Measurements from ENCODE around the gene RTL10. TPM values are rescaled to one million over a fixed set of nuclear protein-coding genes. Genes with fewer than 3 reads are reported as not detected.

The RTL10 gene
- total and polyA plus RNA-seq, 10 of the 15 experiments (the other 5 are each of a cell fraction or from before 2014, with no cell fraction given) = 5.3 to 18.1 (median 10.3) TPM

DNA sequence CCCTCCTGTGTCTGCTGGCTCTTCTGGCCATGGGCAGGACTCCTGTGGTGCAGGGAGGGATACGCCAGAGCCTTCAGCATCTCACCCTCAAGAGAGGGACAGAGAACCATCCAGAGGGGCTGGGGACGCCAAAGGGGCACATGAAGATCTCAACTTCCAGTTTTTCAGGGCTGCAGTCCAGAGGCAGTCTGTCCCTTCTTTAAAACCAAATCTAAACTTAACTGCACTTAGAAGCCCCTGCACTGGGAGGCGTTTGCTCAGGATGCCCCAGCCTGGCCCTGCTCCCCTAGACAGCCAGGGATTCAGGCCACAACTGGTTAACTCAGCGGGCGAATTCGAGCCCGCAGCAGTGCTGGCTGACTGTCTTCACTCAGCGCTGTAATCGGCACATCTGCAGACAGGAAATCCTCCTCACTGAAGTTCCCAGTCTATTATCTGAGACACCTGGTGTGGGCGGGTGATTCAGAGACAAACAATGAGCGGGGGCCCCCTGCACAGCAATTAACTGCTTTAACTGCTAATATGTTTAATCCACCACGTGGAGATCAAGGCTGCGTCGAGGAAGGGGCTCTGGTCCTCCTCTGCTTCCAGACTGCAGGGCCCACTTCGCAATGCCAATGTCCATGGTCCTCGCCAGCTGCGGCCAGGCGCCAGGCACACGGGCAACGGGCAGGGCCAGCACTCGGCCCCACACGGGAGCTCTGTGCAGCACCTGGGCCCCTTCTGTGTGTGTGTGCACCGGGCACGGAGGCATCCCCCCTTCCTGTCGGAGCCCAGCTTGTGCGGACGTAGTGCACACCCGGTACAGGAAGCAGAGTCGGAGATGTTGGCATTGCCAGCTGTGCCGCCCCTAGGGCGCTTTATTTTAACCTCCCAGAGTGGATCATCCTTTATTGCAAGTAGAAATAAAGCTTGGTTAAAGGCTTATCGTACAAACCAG lies 36.9 kb upstream of the RTL10 start:
- ATAC-seq (peak; percentile 86), FAIRE-seq (peak; percentile 54), DNase-seq (ENCODE audit: low read depth, low spot score) (no peak)
- Histone ChIP-seq H4K20me1 (ENCODE audit: control insufficient read depth, insufficient read depth) (no peaks in the 10 kb centered on the region), H2AFZ (ENCODE audit: control insufficient read depth, low read depth, low read length) (peak overlapping the region; percentile 58), H3K4me1 (ENCODE audit: control insufficient read depth, insufficient read depth, low read length) (peaks cover 20% of the 10 kb centered on the region), H3K9ac (ENCODE audit: control insufficient read depth, insufficient read depth, low read length) (peak overlapping the region; percentile 24; the same call in 1 of the 2 replicates), H3K27ac (ENCODE audit: control insufficient read depth, insufficient read depth) (peak overlapping the region; percentile 16), H3K79me2 (ENCODE audit: control insufficient read depth, insufficient read depth, low read length) (no peaks in the 10 kb centered on the region), H3K27me3 (replicated peaks in 1 of 2; ENCODE audit: control insufficient read depth in 2 of 2, insufficient read depth in 2 of 2, low read length in 1 of 2) (no peaks in the 10 kb centered on the region), H3K4me3 (no peak overlapping the region; the same call in 1 of the 2 replicates), H3K9me3 (replicated peaks; ENCODE audit: control insufficient read depth, insufficient read depth, low read length) (no peaks in the 10 kb centered on the region), H3K36me3 (ENCODE audit: control insufficient read depth in 2 of 2, insufficient read depth in 2 of 2, low read length in 1 of 2) (no peaks in the 10 kb centered on the region), H3K4me2 (ENCODE audit: control insufficient read depth, insufficient read depth) (peak overlapping the region; percentile 36)
- RAD21 ChIA-PET (ENCODE audit: unreplicated experiment) = interaction anchor here (1.3 kb wide), 1 partner anchor 18 kb away, joined by 3 read pairs; no protein-coding TSS in a partner anchor
- POLR2A ChIA-PET = no interaction called here
- BruUV-seq (replicated peaks) = no TSS peak
- in situ Hi-C loops (cut with MboI) (no loop called here), intact Hi-C loops (cut with micrococcal nuclease; ENCODE audit: unreplicated experiment) (no loop called here)
- SMC1A ChIA-PET (ENCODE audit: uncharacterized antibody, unreplicated experiment) = no interaction called here
- 2% methylated on average over 32 of the region's 32 CpGs for WGBS (ENCODE audit: insufficient coverage, insufficient replicate concordance, low lambda C conversion rate, missing lambda C conversion rate)
- CTCF ChIA-PET = interaction anchor here (0.9 kb wide), 1 partner anchor 62 kb away, joined by 3 read pairs; no protein-coding TSS in a partner anchor
- TF ChIP-seq ESRRA (IDR thresholded peaks at IDR 0.05; ENCODE audit: low read length) (no peak), TCF12 (IDR thresholded peaks at IDR 0.05; ENCODE audit: low read depth, low read length) (peak; percentile 53; the same call in 1 of the 2 replicates), SRF (IDR thresholded peaks at IDR 0.05; ENCODE audit: low read depth in 2 of 2, low read length in 2 of 2) (no peak), HDAC2 (IDR thresholded peaks at IDR 0.05) (no peak), CHD4 (IDR thresholded peaks at IDR 0.05) (no peak), ATF7 (IDR thresholded peaks at IDR 0.05; ENCODE audit: low read depth) (no peak), POLR2A (IDR thresholded peaks at IDR 0.05; ENCODE audit: low read depth, low read length) (peak; percentile 61), POU2F2 (IDR thresholded peaks at IDR 0.05; ENCODE audit: borderline replicate concordance, low read depth, low read length) (no peak), SMC3 (IDR thresholded peaks at IDR 0.05; ENCODE audit: borderline replicate concordance, low read length) (0 out of 2 replicates have a peak, but pooled peaks have one; percentile 2), SUPT20H (IDR thresholded peaks at IDR 0.05; ENCODE audit: borderline replicate concordance, control insufficient read depth, low read depth, low read length) (no peak), POLR2AphosphoS2 (IDR thresholded peaks at IDR 0.05; ENCODE audit: low read depth, low read length) (no peak)
- TF ChIP-seq, protein P1, sequence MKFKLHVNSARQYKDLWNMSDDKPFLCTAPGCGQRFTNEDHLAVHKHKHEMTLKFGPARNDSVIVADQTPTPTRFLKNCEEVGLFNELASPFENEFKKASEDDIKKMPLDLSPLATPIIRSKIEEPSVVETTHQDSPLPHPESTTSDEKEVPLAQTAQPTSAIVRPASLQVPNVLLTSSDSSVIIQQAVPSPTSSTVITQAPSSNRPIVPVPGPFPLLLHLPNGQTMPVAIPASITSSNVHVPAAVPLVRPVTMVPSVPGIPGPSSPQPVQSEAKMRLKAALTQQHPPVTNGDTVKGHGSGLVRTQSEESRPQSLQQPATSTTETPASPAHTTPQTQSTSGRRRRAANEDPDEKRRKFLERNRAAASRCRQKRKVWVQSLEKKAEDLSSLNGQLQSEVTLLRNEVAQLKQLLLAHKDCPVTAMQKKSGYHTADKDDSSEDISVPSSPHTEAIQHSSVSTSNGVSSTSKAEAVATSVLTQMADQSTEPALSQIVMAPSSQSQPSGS (IDR thresholded peaks at IDR 0.05; ENCODE audit: low read length) = no peak
- TF ChIP-seq, protein P2, sequence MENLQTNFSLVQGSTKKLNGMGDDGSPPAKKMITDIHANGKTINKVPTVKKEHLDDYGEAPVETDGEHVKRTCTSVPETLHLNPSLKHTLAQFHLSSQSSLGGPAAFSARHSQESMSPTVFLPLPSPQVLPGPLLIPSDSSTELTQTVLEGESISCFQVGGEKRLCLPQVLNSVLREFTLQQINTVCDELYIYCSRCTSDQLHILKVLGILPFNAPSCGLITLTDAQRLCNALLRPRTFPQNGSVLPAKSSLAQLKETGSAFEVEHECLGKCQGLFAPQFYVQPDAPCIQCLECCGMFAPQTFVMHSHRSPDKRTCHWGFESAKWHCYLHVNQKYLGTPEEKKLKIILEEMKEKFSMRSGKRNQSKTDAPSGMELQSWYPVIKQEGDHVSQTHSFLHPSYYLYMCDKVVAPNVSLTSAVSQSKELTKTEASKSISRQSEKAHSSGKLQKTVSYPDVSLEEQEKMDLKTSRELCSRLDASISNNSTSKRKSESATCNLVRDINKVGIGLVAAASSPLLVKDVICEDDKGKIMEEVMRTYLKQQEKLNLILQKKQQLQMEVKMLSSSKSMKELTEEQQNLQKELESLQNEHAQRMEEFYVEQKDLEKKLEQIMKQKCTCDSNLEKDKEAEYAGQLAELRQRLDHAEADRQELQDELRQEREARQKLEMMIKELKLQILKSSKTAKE (IDR thresholded peaks at IDR 0.05; ENCODE audit: low read depth, poor library complexity, severe bottlenecking) = no peak
- TF ChIP-seq, protein P3, sequence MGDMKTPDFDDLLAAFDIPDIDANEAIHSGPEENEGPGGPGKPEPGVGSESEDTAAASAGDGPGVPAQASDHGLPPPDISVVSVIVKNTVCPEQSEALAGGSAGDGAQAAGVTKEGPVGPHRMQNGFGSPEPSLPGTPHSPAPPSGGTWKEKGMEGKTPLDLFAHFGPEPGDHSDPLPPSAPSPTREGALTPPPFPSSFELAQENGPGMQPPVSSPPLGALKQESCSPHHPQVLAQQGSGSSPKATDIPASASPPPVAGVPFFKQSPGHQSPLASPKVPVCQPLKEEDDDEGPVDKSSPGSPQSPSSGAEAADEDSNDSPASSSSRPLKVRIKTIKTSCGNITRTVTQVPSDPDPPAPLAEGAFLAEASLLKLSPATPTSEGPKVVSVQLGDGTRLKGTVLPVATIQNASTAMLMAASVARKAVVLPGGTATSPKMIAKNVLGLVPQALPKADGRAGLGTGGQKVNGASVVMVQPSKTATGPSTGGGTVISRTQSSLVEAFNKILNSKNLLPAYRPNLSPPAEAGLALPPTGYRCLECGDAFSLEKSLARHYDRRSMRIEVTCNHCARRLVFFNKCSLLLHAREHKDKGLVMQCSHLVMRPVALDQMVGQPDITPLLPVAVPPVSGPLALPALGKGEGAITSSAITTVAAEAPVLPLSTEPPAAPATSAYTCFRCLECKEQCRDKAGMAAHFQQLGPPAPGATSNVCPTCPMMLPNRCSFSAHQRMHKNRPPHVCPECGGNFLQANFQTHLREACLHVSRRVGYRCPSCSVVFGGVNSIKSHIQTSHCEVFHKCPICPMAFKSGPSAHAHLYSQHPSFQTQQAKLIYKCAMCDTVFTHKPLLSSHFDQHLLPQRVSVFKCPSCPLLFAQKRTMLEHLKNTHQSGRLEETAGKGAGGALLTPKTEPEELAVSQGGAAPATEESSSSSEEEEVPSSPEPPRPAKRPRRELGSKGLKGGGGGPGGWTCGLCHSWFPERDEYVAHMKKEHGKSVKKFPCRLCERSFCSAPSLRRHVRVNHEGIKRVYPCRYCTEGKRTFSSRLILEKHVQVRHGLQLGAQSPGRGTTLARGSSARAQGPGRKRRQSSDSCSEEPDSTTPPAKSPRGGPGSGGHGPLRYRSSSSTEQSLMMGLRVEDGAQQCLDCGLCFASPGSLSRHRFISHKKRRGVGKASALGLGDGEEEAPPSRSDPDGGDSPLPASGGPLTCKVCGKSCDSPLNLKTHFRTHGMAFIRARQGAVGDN (IDR thresholded peaks at IDR 0.05) = 0 out of 2 replicates have a peak, but pooled peaks have one; percentile 12
